ENCODE measurements around the gene PTPN9.
"Not testable (repeated sequence)": the region's sequence is repeated elsewhere in the genome, so short reads cannot be mapped to it uniquely, and the experiment has no call there.

The PTPN9 gene

DNA sequence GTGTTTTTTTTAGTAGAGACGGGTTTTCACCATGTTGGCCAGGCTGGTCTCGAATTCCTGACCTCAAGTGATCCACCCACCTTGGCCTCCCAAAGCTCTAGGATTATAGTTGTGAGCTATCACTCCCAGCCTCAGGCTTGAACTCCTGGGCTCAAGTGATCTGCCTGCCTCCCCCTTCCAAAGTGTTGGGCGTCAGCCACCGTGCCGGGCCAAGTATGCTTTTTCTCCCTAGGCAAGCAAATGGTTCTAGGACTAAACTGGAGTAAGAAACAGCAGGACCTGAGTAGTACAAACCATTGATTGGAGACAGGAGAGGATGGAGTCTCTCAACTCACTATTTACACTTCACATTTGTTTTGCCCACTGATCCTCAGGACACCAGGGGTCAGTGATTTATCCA, 4.6 kb upstream of the PTPN9 start:
- DNase-seq (ENCODE audit: low spot score): no peak
- no peak for FAIRE-seq

GRCh38 chr15:75582943-75583342, 3.8 kb upstream of the PTPN9 start:
- FAIRE-seq; DNase-seq (ENCODE audit: low spot score): not testable (repeated sequence)

GRCh38 chr15:75578173-75578947, 755 bp downstream of the PTPN9 start:
- no peak for FAIRE-seq
- DNase-seq (ENCODE audit: low spot score): no peak

- FAIRE-seq (no peak), DNase-seq (ENCODE audit: low spot score) (no peak)
Observed at GRCh38 chr15:75577401-75578172, 1.5 kb downstream of the PTPN9 start.

DNA sequence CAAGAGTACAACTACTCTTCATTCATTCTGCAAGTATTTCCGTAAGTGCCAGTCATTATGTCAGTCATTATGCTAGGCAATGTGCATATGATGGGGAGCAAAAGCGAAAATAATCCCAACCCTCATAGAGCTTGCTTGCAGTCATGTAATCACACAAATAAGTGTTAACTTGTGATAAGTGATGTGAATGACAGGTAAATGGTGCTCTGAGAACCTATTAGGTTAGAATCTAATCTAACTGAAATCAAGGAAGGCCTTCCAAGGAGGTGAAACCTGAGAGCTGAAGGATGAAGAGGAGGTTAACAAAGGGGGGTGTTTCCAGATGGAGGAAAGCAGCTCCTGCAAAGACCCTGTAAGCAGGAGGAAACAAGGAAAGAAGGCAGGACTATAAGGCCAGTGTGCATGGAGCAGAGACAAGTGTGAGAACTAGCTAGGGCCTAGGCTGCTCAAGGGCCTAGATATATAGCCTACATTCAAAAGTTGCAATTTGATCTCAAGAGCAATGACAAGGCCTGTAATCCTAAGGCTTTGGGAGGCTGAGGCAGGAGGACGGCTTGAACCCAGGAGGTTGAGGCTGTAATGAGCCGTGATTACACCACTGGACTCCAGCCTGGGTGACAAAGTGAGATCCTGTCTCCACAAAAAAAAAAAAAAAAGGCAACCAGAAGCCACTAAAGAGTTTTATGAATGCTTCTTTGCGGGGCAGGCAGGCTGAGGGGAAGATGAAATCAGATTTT, 5.3 kb downstream of the PTPN9 start:
- FAIRE-seq: no peak
- no peak for DNase-seq (ENCODE audit: low spot score)

- DNase-seq (ENCODE audit: low spot score) (no peak), FAIRE-seq (no peak)
Observed at GRCh38 chr15:75570126-75570845, 8.8 kb downstream of the PTPN9 start.

DNA sequence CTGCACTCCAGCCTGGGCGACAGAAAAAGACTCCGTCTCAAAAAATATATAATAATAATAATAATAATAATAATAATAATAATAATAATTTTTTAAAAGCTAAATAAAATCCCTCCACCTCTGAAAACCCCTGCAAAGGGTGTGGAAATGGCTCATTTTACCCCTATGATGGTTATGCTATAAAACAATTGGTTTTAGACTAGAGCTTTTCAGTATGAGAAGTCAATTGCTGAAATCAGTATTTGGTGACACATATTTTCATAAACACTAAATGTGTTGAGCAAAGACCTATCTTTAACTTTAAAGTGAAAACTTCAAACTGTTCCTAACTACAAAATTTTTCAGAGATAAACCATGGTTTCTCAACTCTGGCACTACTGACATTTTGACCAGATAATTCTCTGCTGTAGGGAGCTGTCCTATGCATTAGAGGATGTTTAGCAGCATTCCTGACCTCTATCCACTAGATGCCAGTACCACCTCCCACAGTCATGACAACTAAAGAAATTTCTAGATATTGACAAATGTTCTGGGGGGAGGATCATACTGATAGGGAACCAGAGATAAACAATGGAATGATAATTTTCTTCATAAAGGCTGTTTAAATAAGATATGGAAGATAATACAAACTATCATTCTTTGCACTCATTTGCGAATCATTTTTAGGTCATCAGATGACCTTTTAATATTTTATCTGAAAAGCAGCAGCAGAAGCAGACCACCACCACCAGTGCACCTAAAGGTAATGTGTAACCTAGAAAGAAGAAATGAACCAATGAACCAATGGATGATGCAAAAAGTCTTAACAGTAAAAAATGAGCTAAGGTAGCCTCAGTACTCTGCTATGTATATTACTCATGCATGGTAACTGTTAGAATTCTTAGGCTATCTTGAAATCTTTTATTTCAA, 13.8 kb downstream of the PTPN9 start:
- FAIRE-seq (peak; percentile 15), DNase-seq (ENCODE audit: low spot score) (peak; percentile 53)

DNA sequence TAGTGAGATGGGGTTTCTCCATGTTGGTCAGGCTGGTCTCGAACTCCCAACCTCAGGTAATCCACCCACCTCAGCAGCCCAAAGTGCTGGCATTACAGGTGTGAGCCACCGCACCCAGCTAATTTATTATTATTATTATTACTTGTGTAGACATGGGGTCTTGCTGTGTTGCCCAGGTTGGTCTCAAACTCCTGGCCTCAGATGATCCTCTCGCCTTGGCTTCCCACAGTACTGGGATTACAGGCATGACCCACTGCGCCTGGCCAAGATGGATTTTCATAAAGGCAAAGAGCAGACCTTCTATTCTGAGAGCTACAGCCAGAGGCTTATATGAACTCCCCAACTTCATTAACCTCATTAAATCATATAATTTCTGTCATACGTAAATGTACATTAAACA, 17.2 kb downstream of the PTPN9 start:
- DNase-seq (ENCODE audit: low spot score) (no peak), FAIRE-seq (no peak)

DNA sequence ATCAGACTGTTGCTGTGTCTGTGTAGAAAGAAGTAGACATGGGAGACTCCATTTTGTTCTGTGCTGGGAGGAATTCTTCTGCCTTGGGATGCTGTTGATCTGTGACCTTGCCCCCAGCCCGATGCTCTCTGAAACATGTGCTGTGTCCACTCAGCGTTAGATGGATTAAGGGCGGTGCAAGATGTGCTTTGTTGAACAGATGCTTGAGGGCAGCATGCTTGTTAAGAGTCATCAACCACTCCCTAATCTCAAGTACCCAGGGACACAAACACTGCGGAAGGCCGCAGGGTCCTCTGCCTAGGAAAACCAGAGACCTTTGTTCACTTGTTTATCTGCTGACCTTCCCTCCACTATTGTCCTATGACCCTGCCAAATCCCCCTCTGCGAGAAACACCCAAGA, 19.8 kb downstream of the PTPN9 start:
- DNase-seq (ENCODE audit: low spot score); FAIRE-seq: not testable (repeated sequence)

DNA sequence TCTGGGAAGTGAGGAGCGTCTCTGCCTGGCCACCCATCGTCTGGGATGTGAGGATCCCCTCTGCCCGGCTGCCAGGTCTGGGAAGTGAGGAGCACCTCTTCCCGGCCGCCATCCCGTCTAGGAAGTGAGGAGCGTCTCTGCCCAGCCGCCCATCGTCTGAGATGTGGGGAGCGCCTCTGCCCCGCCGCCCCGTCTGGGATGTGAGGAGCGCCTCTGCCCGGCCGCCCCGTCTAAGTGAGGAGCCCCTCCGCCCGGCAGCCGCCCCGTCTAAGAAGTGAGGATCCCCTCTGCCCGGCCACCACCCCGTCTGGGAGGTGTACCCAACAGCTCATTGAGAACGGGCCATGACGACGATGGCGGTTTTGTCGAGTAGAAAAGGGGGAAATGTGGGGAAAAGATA, 20.2 kb downstream of the PTPN9 start:
- DNase-seq (ENCODE audit: low spot score); FAIRE-seq: not testable (repeated sequence)

DNA sequence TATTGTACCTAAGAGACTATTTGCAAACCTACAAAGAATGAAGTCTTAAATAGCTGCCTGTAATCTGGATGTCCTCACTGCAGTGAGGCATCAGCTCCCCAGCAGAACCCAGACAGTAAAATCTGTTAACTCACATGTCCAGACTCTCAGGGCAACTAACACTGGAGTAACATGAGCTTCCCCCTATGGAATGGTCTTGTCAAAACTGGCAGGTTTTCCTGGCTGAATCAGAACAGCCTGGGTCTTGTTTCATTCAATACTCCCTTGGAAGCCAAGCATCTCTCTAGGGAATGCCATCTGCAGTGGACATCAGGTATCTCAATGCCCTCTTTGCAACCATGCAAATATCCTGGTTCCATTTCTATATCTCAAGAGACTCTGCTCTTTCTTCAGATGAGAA, 24.4 kb downstream of the PTPN9 start:
- FAIRE-seq (no peak), DNase-seq (ENCODE audit: low spot score) (no peak)

DNA sequence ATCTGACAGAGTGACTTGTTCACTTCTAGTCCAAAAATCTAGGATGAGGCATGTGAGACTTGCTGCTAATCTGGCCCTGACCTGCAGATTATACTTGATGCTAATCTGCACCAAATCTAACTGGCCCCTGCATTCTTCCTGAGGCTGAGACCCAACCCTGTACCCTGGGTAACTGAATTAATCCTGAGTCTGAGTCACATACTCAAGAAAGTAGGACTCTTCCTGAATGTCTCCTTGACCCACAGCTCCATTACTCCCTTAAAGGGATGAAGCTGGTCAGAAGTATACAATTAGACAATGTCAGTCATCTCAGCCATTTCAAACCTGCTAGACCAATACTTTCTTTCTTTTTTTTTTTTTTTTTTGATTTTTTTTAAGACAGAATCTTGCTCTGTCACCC, 25.5 kb downstream of the PTPN9 start:
- no peak for FAIRE-seq
- no peak for DNase-seq (ENCODE audit: low spot score)

GRCh38 chr15:75551091-75551490, 28.0 kb downstream of the PTPN9 start:
- no peak for FAIRE-seq

DNA sequence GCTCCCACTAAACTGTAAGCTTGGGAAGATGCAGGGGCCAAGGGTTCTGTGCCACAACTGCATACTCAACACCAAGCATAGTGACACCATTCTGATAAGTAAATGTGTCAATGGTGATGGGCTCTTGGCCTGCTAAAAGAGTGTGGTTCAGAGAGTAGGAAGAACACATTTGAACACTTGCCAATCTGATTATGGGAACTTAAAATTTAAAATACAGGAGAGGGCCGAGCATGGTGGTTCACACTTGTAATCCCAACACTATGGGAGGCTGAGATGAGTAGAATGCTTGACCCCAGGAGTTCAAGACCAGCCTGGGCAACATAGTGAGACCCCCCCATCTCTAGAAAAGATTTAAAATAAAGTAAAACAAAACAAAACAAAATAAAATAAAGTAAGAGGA, 34.1 kb downstream of the PTPN9 start:
- no peak for DNase-seq (ENCODE audit: low spot score)
- no peak for FAIRE-seq

More at GRCh38 chr15:75551091-75551490, 28.0 kb downstream of the PTPN9 start:
- DNase-seq (ENCODE audit: low spot score): no peak

DNA sequence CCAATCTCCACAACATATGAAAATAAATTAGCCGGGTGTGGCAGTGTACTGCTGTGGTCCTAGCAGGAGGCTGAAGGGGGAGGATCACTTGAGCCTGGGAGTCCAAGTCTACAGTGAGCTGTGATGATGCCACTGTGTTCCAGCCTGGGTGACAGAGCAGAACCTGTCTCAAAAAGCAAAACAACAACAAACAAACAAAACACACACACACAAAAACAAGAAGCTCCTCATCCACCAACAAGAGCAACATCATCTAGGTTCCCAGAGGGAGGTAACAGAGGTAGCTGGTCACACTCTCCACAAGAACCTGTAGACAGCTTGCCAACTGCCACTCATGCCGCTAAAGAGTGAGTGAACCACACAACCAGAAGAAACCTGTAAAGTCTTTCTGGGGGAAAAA, 34.8 kb downstream of the PTPN9 start:
- FAIRE-seq: no peak
- no peak for DNase-seq (ENCODE audit: low spot score)

DNA sequence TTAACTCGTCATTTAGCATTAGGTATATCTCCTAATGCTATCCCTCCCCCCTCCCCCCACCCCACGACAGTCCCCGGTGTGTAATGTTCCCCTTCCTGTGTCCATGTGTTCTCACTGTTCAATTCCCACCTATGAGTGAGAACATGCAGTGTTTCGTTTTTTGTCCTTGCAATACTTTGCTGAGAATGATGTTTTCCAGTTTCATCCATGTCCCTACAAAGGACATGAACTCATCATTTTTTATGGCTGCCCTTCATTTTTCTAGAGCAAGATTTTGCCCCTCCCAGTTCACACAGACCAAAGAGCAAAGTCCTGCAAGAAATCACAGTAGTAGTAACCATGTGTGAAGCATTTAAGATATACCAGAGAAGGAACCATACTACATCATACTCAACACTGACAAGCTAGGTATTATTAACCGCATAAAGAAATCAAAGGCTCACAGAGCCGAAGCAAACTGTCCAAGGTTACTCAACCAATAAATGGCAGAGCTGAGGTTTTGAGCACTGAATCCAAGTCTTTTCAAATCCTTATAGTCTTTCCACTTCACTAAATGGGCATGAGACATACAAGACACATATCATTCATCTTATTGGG, 36.1 kb downstream of the PTPN9 start:
- FAIRE-seq (peak; percentile 62), DNase-seq (ENCODE audit: low spot score) (peak; percentile 30)

GRCh38 chr15:75542386-75542797, 36.7 kb downstream of the PTPN9 start:
- peak; percentile 70 for FAIRE-seq

DNA sequence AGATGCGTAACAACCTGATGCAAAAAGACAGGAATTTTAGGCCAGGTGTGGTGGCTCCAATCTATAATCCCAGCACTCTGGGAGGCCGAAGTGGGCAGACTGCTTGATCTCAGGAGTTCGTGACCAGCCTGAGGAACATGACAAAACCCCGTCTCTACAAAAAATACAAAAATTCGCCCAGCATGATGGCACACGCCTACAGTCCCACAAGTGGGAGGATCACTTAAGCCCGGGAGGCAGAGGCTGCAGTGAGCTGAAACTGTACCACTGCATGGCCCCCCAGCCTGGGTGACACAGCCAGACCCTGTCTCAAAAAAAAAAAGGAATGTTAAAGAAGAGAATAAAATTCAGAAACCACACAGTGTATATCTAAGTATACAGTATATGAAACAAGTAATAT, 40.7 kb downstream of the PTPN9 start:
- FAIRE-seq: no peak

More at GRCh38 chr15:75542386-75542797, 36.7 kb downstream of the PTPN9 start:
- DNase-seq (ENCODE audit: low spot score): no peak

GRCh38 chr15:75533945-75534344, 45.2 kb downstream of the PTPN9 start:
- no peak for FAIRE-seq

More for the DNA sequence above, 40.7 kb downstream of the PTPN9 start:
- no peak for DNase-seq (ENCODE audit: low spot score)

More at GRCh38 chr15:75533945-75534344, 45.2 kb downstream of the PTPN9 start:
- DNase-seq (ENCODE audit: low spot score): no peak

Data from RCC 7860 (cell line).